Mammary epithelial cell (primary cell): ENCODE data around the gene PPIL6.

ENCODE experiments used
- CTCF ChIP-seq, 2 donors: IDR thresholded peaks in 1 of 2; conservative IDR thresholded peaks in 1 of 2; 2 replicates each; pipeline ENCODE4 v1.5.1; 2011 to 2012; ENCODE audit warnings: inconsistent platforms in 2 of 2, low read length in 2 of 2, mild to moderate bottlenecking in 2 of 2, control low read depth in 1 of 2, low read depth in 1 of 2; ENCODE audit not compliant: insufficient read depth in 1 of 2; ENCODE audit errors: extremely low read depth in 1 of 2
- EZH2 ChIP-seq: IDR thresholded peaks from 2 replicates; pipeline ENCODE4 v1.6.1; 2012; ENCODE audit warnings: low read length, inconsistent platforms, borderline replicate concordance

GRCh38 chr6:109483735-109484057, 43.3 kb upstream of the PPIL6 start:
- TF ChIP-seq EZH2 = no peak
- TF ChIP-seq CTCF (conservative IDR thresholded peaks at IDR 0.05 in 1 of 2, IDR thresholded peaks at IDR 0.05 in 1 of 2; ENCODE audit: extremely low read depth in 1 of 2, insufficient read depth in 1 of 2, low read depth in 1 of 2, low read length in 2 of 2) = no peak
